GM18505 (cell line): ENCODE results near the gene FOXQ1.

Experiments used
- ATAC-seq: cut with Tn5 transposase; IDR thresholded peaks from one replicate; pipeline ENCODE4 v1.9.1; 2021; ENCODE audit not compliant: unreplicated experiment
- POLR2A ChIP-seq: IDR thresholded peaks from 4 replicates; pipeline ENCODE4 v1.6.1; 2011; ENCODE audit warnings: borderline replicate concordance; ENCODE audit not compliant: insufficient read depth, insufficient read length; ENCODE audit errors: extremely low read depth

FOXQ1 gene

GRCh38 chr6:1321738-1322137 is 9.8 kb downstream of the FOXQ1 start:
- ATAC-seq: no peak
- TF ChIP-seq POLR2A: no peak

GRCh38 chr6:1322156-1322555 is 10.3 kb downstream of the FOXQ1 start:
- TF ChIP-seq POLR2A: no peak
- ATAC-seq: no peak

- no peak for TF ChIP-seq POLR2A
- no peak for ATAC-seq
Measured at GRCh38 chr6:1322696-1323219, 10.9 kb downstream of the FOXQ1 start.

- TF ChIP-seq POLR2A: no peak
- no peak for ATAC-seq
Measured at GRCh38 chr6:1324936-1325335, 13.0 kb downstream of the FOXQ1 start.

- TF ChIP-seq POLR2A: no peak
- no peak for ATAC-seq
Measured at GRCh38 chr6:1325461-1326309, 13.8 kb downstream of the FOXQ1 start.

GRCh38 chr6:1326535-1327121 is 14.7 kb downstream of the FOXQ1 start:
- ATAC-seq: no peak
- TF ChIP-seq POLR2A: no peak

GRCh38 chr6:1327630-1328029 is 15.7 kb downstream of the FOXQ1 start:
- TF ChIP-seq POLR2A: no peak
- ATAC-seq: no peak

- no peak for TF ChIP-seq POLR2A
- no peak for ATAC-seq
Measured at GRCh38 chr6:1328129-1328800, 16.4 kb downstream of the FOXQ1 start.

GRCh38 chr6:1329708-1330107 is 17.8 kb downstream of the FOXQ1 start:
- ATAC-seq: no peak
- TF ChIP-seq POLR2A: no peak

GRCh38 chr6:1334684-1335083 is 22.8 kb downstream of the FOXQ1 start:
- TF ChIP-seq POLR2A: no peak
- no peak for ATAC-seq

GRCh38 chr6:1335367-1336037 is 23.6 kb downstream of the FOXQ1 start:
- no peak for TF ChIP-seq POLR2A
- ATAC-seq: no peak

- ATAC-seq: no peak
- TF ChIP-seq POLR2A: no peak
Measured at GRCh38 chr6:1336246-1336843, 24.4 kb downstream of the FOXQ1 start.

- TF ChIP-seq POLR2A: no peak
- no peak for ATAC-seq
Measured at GRCh38 chr6:1337791-1338190, 25.9 kb downstream of the FOXQ1 start.
